ENCODE measurements around the gene PUDP. TPM values are rescaled to one million over a fixed set of nuclear protein-coding genes. Genes with fewer than 3 reads are reported as not detected.

Gene PUDP
- total RNA-seq, 1 experiment from 2014 or later: 20.3 TPM

DNA sequence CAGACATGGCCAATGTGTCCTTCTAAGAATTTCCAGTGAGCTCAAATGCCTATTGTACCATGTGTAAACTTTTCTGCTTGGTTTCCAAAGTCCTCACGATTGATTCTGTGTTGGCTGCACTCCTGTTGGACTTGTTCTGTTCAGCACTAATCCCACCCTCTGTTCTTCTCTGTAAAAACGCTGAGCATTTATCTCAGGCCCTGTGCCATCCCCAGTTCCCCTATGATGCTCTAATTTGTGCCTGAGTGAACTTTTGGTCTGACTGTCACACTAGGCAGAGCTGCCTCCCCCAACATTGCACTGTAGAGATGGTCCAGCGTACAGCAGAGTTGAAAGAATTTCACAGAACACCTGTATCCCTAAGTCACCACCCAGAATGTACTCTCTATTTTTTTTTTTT, 76.6 kb downstream of the PUDP start:
- ATAC-seq: no peak
- no peak overlapping the region for H3K27ac ChIP-seq (ENCODE audit: low read depth, low read length)

More for the DNA sequence above, 76.6 kb downstream of the PUDP start:
- ChIA-PET RAD21 (ENCODE audit: low non-redundant PET in 1 of 2, low total read pairs in 2 of 2, uncharacterized antibody in 2 of 2, unreplicated experiment in 2 of 2) (no interaction called here), CTCF (no interaction called here), POLR2A (no interaction called here)
- no peak overlapping the region for H2AFZ ChIP-seq (ENCODE audit: low read depth, low read length, poor library complexity, severe bottlenecking)
- intact Hi-C loops (cut with micrococcal nuclease): no loop called here
- no peak overlapping the region for H3K4me3 ChIP-seq (replicated peaks in 1 of 2; ENCODE audit: low read depth in 1 of 2, low read length in 2 of 2)
- H3K9me2 ChIP-seq (ENCODE audit: insufficient read depth): no peaks in the 10 kb centered on the region
- H3K9me3 ChIP-seq (ENCODE audit: control insufficient read depth in 1 of 2, insufficient read depth in 1 of 2, low read depth in 1 of 2, low read length in 2 of 2): no peaks in the 10 kb centered on the region
- no peaks in the 10 kb centered on the region for H3K27me3 ChIP-seq (ENCODE audit: insufficient read depth, low read length)
- H3K79me2 ChIP-seq (ENCODE audit: insufficient read depth, low read length): no peaks in the 10 kb centered on the region
- no TSS peak for BruUV-seq (replicated peaks)
- no peaks in the 10 kb centered on the region for H3K36me3 ChIP-seq (ENCODE audit: control insufficient read depth in 1 of 2, insufficient read depth in 2 of 2, low read length in 2 of 2)
- DNase-seq (ENCODE audit: low read depth, low spot score): no peak
- H4K20me1 ChIP-seq (ENCODE audit: insufficient read depth): no peaks in the 10 kb centered on the region
- TF ChIP-seq, protein P1, sequence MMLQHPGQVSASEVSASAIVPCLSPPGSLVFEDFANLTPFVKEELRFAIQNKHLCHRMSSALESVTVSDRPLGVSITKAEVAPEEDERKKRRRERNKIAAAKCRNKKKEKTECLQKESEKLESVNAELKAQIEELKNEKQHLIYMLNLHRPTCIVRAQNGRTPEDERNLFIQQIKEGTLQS (IDR thresholded peaks at IDR 0.05): no peak
- TF ChIP-seq CBX3 (IDR thresholded peaks at IDR 0.05; ENCODE audit: low read depth) (no peak), POLR2AphosphoS5 (IDR thresholded peaks at IDR 0.05; ENCODE audit: low read depth, low read length) (no peak), SIN3A (IDR thresholded peaks at IDR 0.05; ENCODE audit: low read depth) (no peak), CEBPB (IDR thresholded peaks at IDR 0.05; ENCODE audit: low read depth) (no peak), ZFX (IDR thresholded peaks at IDR 0.05) (no peak), RAD21 (IDR thresholded peaks at IDR 0.05; ENCODE audit: low read depth) (no peak), SP1 (IDR thresholded peaks at IDR 0.05; ENCODE audit: low read depth) (no peak), YY1 (IDR thresholded peaks at IDR 0.05; ENCODE audit: extremely low read depth, insufficient replicate concordance, low read depth, low read length) (no peak)
- TF ChIP-seq, protein P2, sequence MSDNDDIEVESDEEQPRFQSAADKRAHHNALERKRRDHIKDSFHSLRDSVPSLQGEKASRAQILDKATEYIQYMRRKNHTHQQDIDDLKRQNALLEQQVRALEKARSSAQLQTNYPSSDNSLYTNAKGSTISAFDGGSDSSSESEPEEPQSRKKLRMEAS (IDR thresholded peaks at IDR 0.05): no peak
- TF ChIP-seq, protein P3, sequence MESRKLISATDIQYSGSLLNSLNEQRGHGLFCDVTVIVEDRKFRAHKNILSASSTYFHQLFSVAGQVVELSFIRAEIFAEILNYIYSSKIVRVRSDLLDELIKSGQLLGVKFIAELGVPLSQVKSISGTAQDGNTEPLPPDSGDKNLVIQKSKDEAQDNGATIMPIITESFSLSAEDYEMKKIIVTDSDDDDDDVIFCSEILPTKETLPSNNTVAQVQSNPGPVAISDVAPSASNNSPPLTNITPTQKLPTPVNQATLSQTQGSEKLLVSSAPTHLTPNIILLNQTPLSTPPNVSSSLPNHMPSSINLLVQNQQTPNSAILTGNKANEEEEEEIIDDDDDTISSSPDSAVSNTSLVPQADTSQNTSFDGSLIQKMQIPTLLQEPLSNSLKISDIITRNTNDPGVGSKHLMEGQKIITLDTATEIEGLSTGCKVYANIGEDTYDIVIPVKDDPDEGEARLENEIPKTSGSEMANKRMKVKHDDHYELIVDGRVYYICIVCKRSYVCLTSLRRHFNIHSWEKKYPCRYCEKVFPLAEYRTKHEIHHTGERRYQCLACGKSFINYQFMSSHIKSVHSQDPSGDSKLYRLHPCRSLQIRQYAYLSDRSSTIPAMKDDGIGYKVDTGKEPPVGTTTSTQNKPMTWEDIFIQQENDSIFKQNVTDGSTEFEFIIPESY (IDR thresholded peaks at IDR 0.05; ENCODE audit: extremely low read depth, insufficient replicate concordance, low read length): no peak
- no peaks in the 10 kb centered on the region for H3K4me1 ChIP-seq (ENCODE audit: control insufficient read depth in 1 of 2, insufficient read depth in 2 of 2, low read length in 2 of 2)
- H3K9ac ChIP-seq (ENCODE audit: low read length): no peak overlapping the region
- H3K4me2 ChIP-seq (ENCODE audit: low read length): no peak overlapping the region

Data from HCT116 (cell line).